CD14-positive monocyte (primary cell): Measurements from ENCODE around the gene RASAL2. TPM values are rescaled to one million over a fixed set of nuclear protein-coding genes. Genes with fewer than 3 reads are reported as not detected.
"Not testable (repeated sequence)": the region's sequence is repeated elsewhere in the genome, so short reads cannot be mapped to it uniquely, and the experiment has no call there.

Experiments used
- DNase-seq, 3 donors: peaks; one replicate each; pipeline ENCODE4 v3.0.0-alpha.2; 2011 to 2022
- H2AFZ ChIP-seq: 2 replicates; pipeline ENCODE4 v1.6.0; 2012; ENCODE audit warnings: mild to moderate bottlenecking, low read depth, low read length, inconsistent platforms; ENCODE audit not compliant: insufficient read depth, poor library complexity, severe bottlenecking
- H3K27ac ChIP-seq, 2 donors: 1 replicate in 1 of 2; 2 replicates in 1 of 2; pipeline ENCODE4 v1.5.1; 2012 to 2013; ENCODE audit warnings: low read length in 2 of 2, control low read depth in 1 of 2, inconsistent platforms in 1 of 2, low read depth in 1 of 2, mild to moderate bottlenecking in 1 of 2
- H3K27me3 ChIP-seq, 2 donors: one replicate each; pipeline versions ENCODE4 v1.6.0 to v1.6.1; 2011 to 2013; ENCODE audit warnings: low read length in 2 of 2; ENCODE audit not compliant: control insufficient read depth in 2 of 2, insufficient read depth in 2 of 2
- H3K36me3 ChIP-seq, 2 donors: replicated peaks in 1 of 2; 1 replicate in 1 of 2; 2 replicates in 1 of 2; pipeline versions ENCODE4 v1.5.1 to v1.6.1; 2012 to 2013; ENCODE audit warnings: low read length in 2 of 2, control low read depth in 1 of 2, inconsistent platforms in 1 of 2, mild to moderate bottlenecking in 1 of 2; ENCODE audit not compliant: insufficient read depth in 2 of 2, control insufficient read depth in 1 of 2
- H3K4me1 ChIP-seq, 2 donors: 1 replicate in 1 of 2; 2 replicates in 1 of 2; pipeline versions ENCODE4 v1.5.1 to v1.6.1; 2012 to 2013; ENCODE audit warnings: low read length in 2 of 2, control low read depth in 1 of 2, inconsistent platforms in 1 of 2, mild to moderate bottlenecking in 1 of 2, moderate library complexity in 1 of 2; ENCODE audit not compliant: insufficient read depth in 2 of 2, control insufficient read depth in 1 of 2
- H3K4me2 ChIP-seq: replicated peaks from 2 replicates; pipeline ENCODE3; 2012; ENCODE audit warnings: low read length, moderate library complexity, mild to moderate bottlenecking; ENCODE audit not compliant: poor library complexity, severe bottlenecking; ENCODE audit errors: extremely low read depth
- H3K4me3 ChIP-seq, 3 experiments: fragments of 200-600 bp in 1 of 3; sonication (generic) in 1 of 3; replicated peaks in 1 of 3; 1 replicate in 2 of 3; 2 replicates in 1 of 3; pipeline ENCODE4 v1.5.1; 2011 to 2013; ENCODE audit warnings: low read length in 3 of 3, mild to moderate bottlenecking in 3 of 3, control low read depth in 2 of 3, low read depth in 2 of 3, inconsistent platforms in 1 of 3, moderate library complexity in 1 of 3
- H3K79me2 ChIP-seq: 2 replicates; pipeline ENCODE4 v1.6.0; 2012; ENCODE audit warnings: mild to moderate bottlenecking, control low read depth, inconsistent platforms, low read length, moderate library complexity; ENCODE audit not compliant: insufficient read depth
- H3K9ac ChIP-seq: 2 replicates; pipeline ENCODE4 v1.6.0; 2017; ENCODE audit warnings: low read length, mild to moderate bottlenecking; ENCODE audit not compliant: insufficient read depth, poor library complexity, severe bottlenecking
- H3K9me3 ChIP-seq, 2 donors: replicated peaks in 1 of 2; 1 replicate in 1 of 2; 2 replicates in 1 of 2; pipeline versions ENCODE4 v1.5.1 to v1.6.1; 2012 to 2013; ENCODE audit warnings: low read length in 2 of 2, control low read depth in 1 of 2; ENCODE audit not compliant: control insufficient read depth in 1 of 2, insufficient read depth in 1 of 2
- H4K20me1 ChIP-seq: 2 replicates; pipeline ENCODE4 v1.6.0; 2012; ENCODE audit warnings: mild to moderate bottlenecking, low read length, control low read depth, moderate library complexity; ENCODE audit not compliant: insufficient read depth
- H3K27ac Mint-ChIP-seq, 7 donors: one replicate each; pipeline ENCODE4 v1.8.0; 2020; ENCODE audit warnings: mild to moderate bottlenecking in 7 of 7, mixed read lengths in 7 of 7, moderate library complexity in 6 of 7, inconsistent platforms in 2 of 7
- H3K27me3 Mint-ChIP-seq, 3 donors: one replicate each; pipeline ENCODE4 v1.8.0; 2021 to 2022; ENCODE audit warnings: low read depth in 3 of 3, mild to moderate bottlenecking in 3 of 3, mixed read lengths in 3 of 3, moderate library complexity in 3 of 3, inconsistent platforms in 1 of 3
- H3K36me3 Mint-ChIP-seq, 2 donors: one replicate each; pipeline ENCODE4 v1.8.0; 2020; ENCODE audit warnings: mixed read lengths in 2 of 2, inconsistent platforms in 1 of 2, mild to moderate bottlenecking in 1 of 2
- H3K4me1 Mint-ChIP-seq: one replicate; pipeline ENCODE4 v1.8.0; 2020; ENCODE audit warnings: mild to moderate bottlenecking, mixed read lengths
- H3K4me3 Mint-ChIP-seq, 2 donors: one replicate each; pipeline ENCODE4 v1.8.0; 2020; ENCODE audit warnings: mild to moderate bottlenecking in 2 of 2, mixed read lengths in 2 of 2, moderate library complexity in 1 of 2
- H3K9me3 Mint-ChIP-seq, 7 donors: one replicate each; pipeline ENCODE4 v1.8.0; 2020 to 2022; ENCODE audit warnings: mixed read lengths in 7 of 7, mild to moderate bottlenecking in 6 of 7, moderate library complexity in 6 of 7, inconsistent platforms in 2 of 7
- CTCF ChIP-seq: fragments of 200-600 bp; IDR thresholded peaks from one replicate; pipeline ENCODE4 v1.8.0; 2022; ENCODE audit warnings: antibody characterized with exemption, mild to moderate bottlenecking
- WGBS: methylation state at CpG from one replicate; pipeline ENCODE4 v1.1.5; 2013; ENCODE audit warnings: missing lambda C conversion rate; ENCODE audit not compliant: insufficient coverage; 5-methylcytosine and 5-hydroxymethylcytosine counted together
- intact Hi-C, 2 donors: fragments of 100-400 bp; cut with micrococcal nuclease; formaldehyde crosslinking; loops; one replicate each; pipeline versions ENCODE4 v1.15.0 to v1.15.1; 2023
- polyA plus RNA-seq, 3 donors: library from polyadenylated mRNA; depleted of rRNA in 1 of 3; unstranded in 2 of 3; stranded (reverse) in 1 of 3; fragments of 300-500 nt in 2 of 3; fragments of >200 nt in 1 of 3; fragmentation: Illumina TruSeq in 2 of 3; gene quantifications; 1 replicate in 2 of 3; 2 replicates in 1 of 3; pipeline ENCODE4 v1.2.3, GENCODE V29; 2012 to 2021

Gene RASAL2
- polyA plus RNA-seq, 3 donors, result 0.15 to 1.00 (median 0.63) TPM

- H3K36me3 Mint-ChIP-seq, result no peaks in the 10 kb centered on the region
- no CpG with 5 or more reads among the region's 1 CpG for WGBS
- peaks cover 0 to 3% (median 1%) of the 10 kb centered on the region in 3 donors for H3K27me3 Mint-ChIP-seq
- intact Hi-C loops, result loop anchor here in 1 of 2 donors (5.0 kb wide), 1 partner anchor 191 kb away; no protein-coding TSS in a partner anchor
- Histone ChIP-seq H3K4me1 (no peaks in the 10 kb centered on the region), H3K4me3 (no peak overlapping the region), H3K36me3 (no peaks in the 10 kb centered on the region), H3K9me3 (no peaks in the 10 kb centered on the region), H2AFZ (no peak overlapping the region), H3K27ac (no peak overlapping the region), H4K20me1 (no peaks in the 10 kb centered on the region), H3K9ac (no peak overlapping the region), H3K27me3 (no peaks in the 10 kb centered on the region), H3K79me2 (no peaks in the 10 kb centered on the region), H3K4me2 (no peak overlapping the region)
- H3K27ac Mint-ChIP-seq, result peak overlapping the region in 3 of 7 donors; percentile 7 to 66 (median 50)
- no peak for TF ChIP-seq CTCF
- no peaks in the 10 kb centered on the region for H3K9me3 Mint-ChIP-seq
- H3K4me3 Mint-ChIP-seq, result no peak overlapping the region
- H3K4me1 Mint-ChIP-seq, result peaks cover 5% of the 10 kb centered on the region
- DNase-seq, result no peak
These were observed 217.3 kb downstream of the RASAL2 start for GRCh38 chr1:178311164-178311563.

DNA sequence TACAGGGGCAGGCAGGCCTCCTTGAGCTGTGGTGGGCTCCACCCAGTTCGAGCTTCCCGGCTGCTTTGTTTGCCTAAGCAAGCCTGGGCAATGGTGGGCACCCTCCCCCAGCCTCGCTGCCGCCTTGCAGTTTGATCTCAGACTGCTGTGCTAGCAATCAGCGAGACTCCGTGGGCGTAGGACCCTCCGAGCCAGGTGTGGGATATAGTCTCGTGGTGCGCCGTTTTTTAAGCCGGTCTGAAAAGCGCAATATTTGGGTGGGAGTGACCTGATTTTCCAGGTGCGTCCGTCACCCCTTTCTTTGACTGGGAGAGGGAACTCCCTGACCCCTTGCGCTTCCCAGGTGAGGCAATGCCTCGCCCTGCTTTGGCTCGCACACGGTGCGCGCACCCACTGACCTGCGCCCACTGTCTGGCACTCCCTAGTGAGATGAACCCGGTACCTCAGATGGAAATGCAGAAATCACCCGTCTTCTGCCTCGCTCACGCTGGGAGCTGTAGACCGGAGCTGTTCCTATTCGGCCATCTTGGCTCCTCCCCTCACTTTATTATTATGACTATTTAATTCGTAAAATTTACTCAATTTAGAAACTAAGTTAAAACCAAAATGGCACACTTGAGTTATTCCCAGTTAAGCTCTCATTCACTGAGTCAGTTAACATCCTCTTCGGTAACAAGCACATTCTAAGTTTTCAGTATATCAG lies 226.5 kb downstream of the RASAL2 start:
- H3K27ac ChIP-seq, H3K9ac ChIP-seq, H4K20me1 ChIP-seq, H3K4me3 ChIP-seq, H3K4me1 Mint-ChIP-seq, H3K27me3 ChIP-seq, H3K79me2 ChIP-seq, DNase-seq, H3K36me3 Mint-ChIP-seq, H3K9me3 Mint-ChIP-seq, H3K36me3 ChIP-seq, H3K4me2 ChIP-seq, H3K4me1 ChIP-seq, H3K4me3 Mint-ChIP-seq, intact Hi-C loops, H3K27ac Mint-ChIP-seq, H3K27me3 Mint-ChIP-seq, H3K9me3 ChIP-seq, H2AFZ ChIP-seq: not testable (repeated sequence)
- WGBS, result 92% methylated on average over 6 of the region's 30 CpGs
